ENCODE results near the gene SNX25. TPM values are rescaled to one million over a fixed set of nuclear protein-coding genes. Genes with fewer than 3 reads are reported as not detected.

The SNX25 gene
- total and polyA plus RNA-seq, 8 donors = 4.8 to 15.0 (median 10.9) TPM

GRCh38 chr4:185275501-185275900 lies 66.1 kb downstream of the SNX25 start:
- no peaks in the 10 kb centered on the region for H3K36me3 ChIP-seq
- ATAC-seq (no peak), DNase-seq (no peak), FAIRE-seq (no peak)
- no peak overlapping the region for H3K4me3 ChIP-seq
- no peak overlapping the region for H3K27ac ChIP-seq
- H3K27me3 ChIP-seq = no peaks in the 10 kb centered on the region
- TF ChIP-seq, protein P1, sequence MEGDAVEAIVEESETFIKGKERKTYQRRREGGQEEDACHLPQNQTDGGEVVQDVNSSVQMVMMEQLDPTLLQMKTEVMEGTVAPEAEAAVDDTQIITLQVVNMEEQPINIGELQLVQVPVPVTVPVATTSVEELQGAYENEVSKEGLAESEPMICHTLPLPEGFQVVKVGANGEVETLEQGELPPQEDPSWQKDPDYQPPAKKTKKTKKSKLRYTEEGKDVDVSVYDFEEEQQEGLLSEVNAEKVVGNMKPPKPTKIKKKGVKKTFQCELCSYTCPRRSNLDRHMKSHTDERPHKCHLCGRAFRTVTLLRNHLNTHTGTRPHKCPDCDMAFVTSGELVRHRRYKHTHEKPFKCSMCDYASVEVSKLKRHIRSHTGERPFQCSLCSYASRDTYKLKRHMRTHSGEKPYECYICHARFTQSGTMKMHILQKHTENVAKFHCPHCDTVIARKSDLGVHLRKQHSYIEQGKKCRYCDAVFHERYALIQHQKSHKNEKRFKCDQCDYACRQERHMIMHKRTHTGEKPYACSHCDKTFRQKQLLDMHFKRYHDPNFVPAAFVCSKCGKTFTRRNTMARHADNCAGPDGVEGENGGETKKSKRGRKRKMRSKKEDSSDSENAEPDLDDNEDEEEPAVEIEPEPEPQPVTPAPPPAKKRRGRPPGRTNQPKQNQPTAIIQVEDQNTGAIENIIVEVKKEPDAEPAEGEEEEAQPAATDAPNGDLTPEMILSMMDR (IDR thresholded peaks at IDR 0.05) = no peak
- no peaks in the 10 kb centered on the region for H3K4me1 ChIP-seq
- H3K9me3 ChIP-seq = no peaks in the 10 kb centered on the region
- intact Hi-C loops (cut with DNase I) = no loop called here

DNA sequence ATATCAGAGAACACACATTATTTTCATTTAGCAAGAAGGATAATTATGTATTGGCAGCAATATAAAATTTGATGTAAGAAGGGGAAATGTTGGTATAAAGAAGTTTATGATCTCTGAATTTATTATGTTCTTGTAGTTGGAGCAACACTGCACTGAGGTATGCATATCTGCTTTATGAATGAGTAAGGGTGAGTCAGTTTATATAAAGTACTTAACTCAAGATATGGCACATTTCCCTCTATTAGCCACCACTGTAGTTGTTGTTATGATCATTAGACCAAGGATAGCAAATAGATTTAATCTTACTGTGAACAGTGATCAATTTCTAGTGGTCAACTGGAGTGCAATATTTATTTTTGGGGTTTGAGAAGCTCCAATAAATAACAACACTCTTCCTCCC lies 66.6 kb downstream of the SNX25 start:
- Histone ChIP-seq H3K27ac (no peak overlapping the region), H3K4me3 (no peak overlapping the region), H3K4me1 (no peaks in the 10 kb centered on the region), H3K27me3 (no peaks in the 10 kb centered on the region), H3K9me3 (no peaks in the 10 kb centered on the region), H3K36me3 (no peaks in the 10 kb centered on the region)
- FAIRE-seq (no peak), DNase-seq (no peak), ATAC-seq (no peak)
- intact Hi-C loops (cut with DNase I) = no loop called here
- TF ChIP-seq, protein P1 (IDR thresholded peaks at IDR 0.05) = no peak

GRCh38 chr4:185278716-185279115 lies 69.3 kb downstream of the SNX25 start:
- H3K27me3 ChIP-seq = no peaks in the 10 kb centered on the region
- H3K4me3 ChIP-seq = no peak overlapping the region
- DNase-seq (no peak), ATAC-seq (no peak), FAIRE-seq (no peak)
- intact Hi-C loops (cut with DNase I) = no loop called here
- WGBS, 2 donors = 81 to 88% methylated on average over 3 of the region's 3 CpGs
- no peaks in the 10 kb centered on the region for H3K9me3 ChIP-seq
- H3K4me1 ChIP-seq = no peaks in the 10 kb centered on the region
- no peaks in the 10 kb centered on the region for H3K36me3 ChIP-seq
- no peak overlapping the region for H3K27ac ChIP-seq
- TF ChIP-seq, protein P1 (IDR thresholded peaks at IDR 0.05) = no peak

- Histone ChIP-seq H3K4me1 (no peaks in the 10 kb centered on the region), H3K27ac (no peak overlapping the region), H3K9me3 (no peaks in the 10 kb centered on the region), H3K27me3 (no peaks in the 10 kb centered on the region), H3K36me3 (no peaks in the 10 kb centered on the region), H3K4me3 (no peak overlapping the region)
- no peak for FAIRE-seq
- intact Hi-C loops (cut with DNase I) = no loop called here
- 83 to 86% methylated on average over 5 of the region's 5 CpGs for WGBS, 2 donors
- DNase-seq = no peak
- no peak for ATAC-seq
- TF ChIP-seq, protein P1 (IDR thresholded peaks at IDR 0.05) = no peak
Measured at GRCh38 chr4:185280608-185281007, 71.2 kb downstream of the SNX25 start.

- TF ChIP-seq, protein P1 (IDR thresholded peaks at IDR 0.05) = no peak
- no peak for ATAC-seq
- H3K4me1 ChIP-seq = no peaks in the 10 kb centered on the region
- no peaks in the 10 kb centered on the region for H3K27me3 ChIP-seq
- no peak for FAIRE-seq
- no peak overlapping the region for H3K4me3 ChIP-seq
- no peaks in the 10 kb centered on the region for H3K36me3 ChIP-seq
- DNase-seq = no peak
- intact Hi-C loops (cut with DNase I) = no loop called here
- 94 to 98% methylated on average over 1 of the region's 1 CpG for WGBS, 2 donors
- H3K27ac ChIP-seq = no peak overlapping the region
- no peaks in the 10 kb centered on the region for H3K9me3 ChIP-seq
Measured at GRCh38 chr4:185282968-185283367, 73.6 kb downstream of the SNX25 start.
